ENCODE measurements around the gene BEGAIN. TPM values are rescaled to one million over a fixed set of nuclear protein-coding genes. Genes with fewer than 3 reads are reported as not detected.

BEGAIN gene
- total and polyA plus RNA-seq, 2 of the 8 experiments (the other 6 are each of a cell fraction or from before 2014, with no cell fraction given) = 2.9 to 3.0 TPM

DNA sequence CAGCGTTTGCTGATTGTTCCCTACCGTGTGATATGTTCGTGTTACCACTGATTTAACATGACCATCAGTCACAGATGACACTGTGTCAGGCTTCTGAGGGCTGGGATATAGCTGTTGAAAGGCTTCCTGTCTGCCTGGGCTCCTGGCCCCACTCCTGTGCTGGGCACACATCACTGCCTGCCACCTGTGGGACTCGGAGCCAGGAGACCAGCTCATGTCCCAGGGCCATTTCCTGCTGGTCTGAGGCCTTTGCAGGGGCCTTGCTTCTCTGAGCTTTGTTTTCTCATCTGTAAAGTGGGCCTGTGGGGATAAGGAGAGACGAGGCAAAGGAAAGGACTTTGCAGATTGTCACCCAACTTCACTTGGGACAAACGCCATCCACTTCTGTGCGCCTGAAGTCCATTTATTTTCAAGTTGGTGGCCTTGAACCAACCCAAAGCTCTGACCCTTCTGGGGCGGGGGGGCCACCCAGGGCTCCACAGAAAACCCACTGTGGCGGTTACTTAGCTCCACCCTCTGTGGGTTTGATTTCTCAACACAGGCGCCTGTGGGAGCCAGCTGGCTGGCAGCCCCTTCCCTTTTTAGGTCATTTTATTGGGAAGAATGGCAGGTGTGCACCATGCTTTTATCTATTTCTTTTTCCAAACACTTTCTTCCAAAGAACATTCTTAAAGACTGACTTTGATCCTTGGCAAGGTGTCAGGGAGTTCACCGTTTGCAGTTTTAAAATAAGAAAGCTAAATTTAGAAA lies 54.1 kb downstream of the BEGAIN start:
- Histone ChIP-seq H3K79me1 (ENCODE audit: low read depth, low read length) (no peaks in the 10 kb centered on the region), H3K4me2 (ENCODE audit: insufficient read depth in 1 of 2, low read depth in 2 of 2, low read length in 2 of 2) (no peak overlapping the region), H4K5ac (ENCODE audit: insufficient read length, low read depth, low read length) (no peak overlapping the region), H3K79me2 (ENCODE audit: control insufficient read depth in 1 of 2, insufficient read depth in 2 of 2, low read length in 2 of 2) (no peaks in the 10 kb centered on the region), H3K4me1 (replicated peaks in 1 of 4; ENCODE audit: control insufficient read depth in 3 of 4, insufficient read depth in 4 of 4, low read length in 3 of 4) (peaks cover 0 to 10% (median 0%) of the 10 kb centered on the region in 4 experiments; a peak in 1 of 7 replicates), H3K27me3 (replicated peaks in 1 of 4; ENCODE audit: control insufficient read depth in 3 of 4, extremely low read depth in 1 of 4, insufficient read depth in 3 of 4, low read length in 3 of 4) (no peaks in the 10 kb centered on the region), H4K91ac (replicated peaks; ENCODE audit: insufficient read length, low read length) (no peak overlapping the region), H3K14ac (ENCODE audit: insufficient read length) (no peak overlapping the region), H2BK12ac (ENCODE audit: low read depth, low read length) (no peak overlapping the region), H4K8ac (ENCODE audit: extremely low read depth, insufficient read depth, low read length) (no peak overlapping the region), H3K18ac (ENCODE audit: extremely low read depth, low read length) (no peak overlapping the region), H2AK5ac (ENCODE audit: low read depth, low read length) (no peak overlapping the region), H4K20me1 (replicated peaks in 1 of 2; ENCODE audit: control insufficient read depth in 1 of 2, insufficient read depth in 2 of 2, low read length in 2 of 2) (no peaks in the 10 kb centered on the region), H3K4ac (replicated peaks; ENCODE audit: insufficient read length, low read depth, low read length) (no peak overlapping the region), H3K56ac (replicated peaks; ENCODE audit: insufficient read length, low read depth, low read length) (no peak overlapping the region), H3K36me3 (ENCODE audit: control insufficient read depth in 2 of 4, insufficient read depth in 4 of 4, low read length in 3 of 4) (no peaks in the 10 kb centered on the region), H2BK5ac (ENCODE audit: low read depth, low read length) (no peak overlapping the region), H3K27ac (ENCODE audit: low read depth, low read length) (no peak overlapping the region), H3K9ac (replicated peaks in 1 of 4; ENCODE audit: extremely low read depth in 1 of 4, low read depth in 3 of 4, low read length in 3 of 4) (no peak overlapping the region), H2BK20ac (ENCODE audit: low read length) (no peak overlapping the region), H2BK15ac (ENCODE audit: low read length) (no peak overlapping the region), H3K23ac (ENCODE audit: insufficient read length) (no peak overlapping the region), H2AFZ (ENCODE audit: low read length) (no peak overlapping the region), H3K23me2 (ENCODE audit: low read depth, low read length) (no peaks in the 10 kb centered on the region), H2BK120ac (replicated peaks; ENCODE audit: low read depth, low read length) (no peak overlapping the region), H3K4me3 (ENCODE audit: extremely low read depth in 1 of 4, insufficient read depth in 2 of 4, low read depth in 3 of 4, low read length in 4 of 4) (no peak overlapping the region), H3K9me3 (ENCODE audit: insufficient read depth in 2 of 2, low read depth in 1 of 2, low read length in 1 of 2) (no peaks in the 10 kb centered on the region)
- DNase-seq (ENCODE audit: low read depth in 1 of 2, low spot score in 2 of 2) (no peak), FAIRE-seq (no peak)
- 91% methylated on average over 11 of the region's 11 CpGs; no CpG with 5 or more reads in 1 of the 2 experiments for WGBS, 2 experiments (ENCODE audit: extremely low coverage in 1 of 2, insufficient coverage in 1 of 2, insufficient read length in 1 of 2, insufficient replicate concordance in 2 of 2, low coverage in 1 of 2, low lambda C conversion rate in 2 of 2, missing lambda C conversion rate in 1 of 2)
- ChIA-PET CTCF (ENCODE audit: partially characterized antibody) (interaction anchor here (0.5 to 9.2 kb wide), 16 partner anchors 8 to 317 kb away, joined by 3 to 61 read pairs (median 3); no protein-coding TSS in a partner anchor), POLR2A (ENCODE audit: partially characterized antibody) (interaction anchor here (1.0 to 1.6 kb wide), 2 partner anchors 15 to 55 kb away, joined by 4 to 5 read pairs; partner anchors contain the start of gene BEGAIN)
- no peak for TF ChIP-seq TCF12 (IDR thresholded peaks at IDR 0.05; ENCODE audit: low read depth, low read length)
- no peak for TF ChIP-seq YY1 (IDR thresholded peaks at IDR 0.05; ENCODE audit: low read depth, low read length)
- TF ChIP-seq TEAD4 (IDR thresholded peaks at IDR 0.05; ENCODE audit: low read depth, low read length) = no peak
- no peak for TF ChIP-seq CBX8 (IDR thresholded peaks at IDR 0.05; ENCODE audit: borderline replicate concordance, low read depth, low read length)
- TF ChIP-seq POLR2A (IDR thresholded peaks at IDR 0.05; ENCODE audit: control extremely low read depth in 1 of 2, low read depth in 2 of 2, low read length in 2 of 2) = no peak
- TF ChIP-seq RAD21 (IDR thresholded peaks at IDR 0.05 in 1 of 2, conservative IDR thresholded peaks at IDR 0.05 in 1 of 2; ENCODE audit: low read depth in 2 of 2, low read length in 2 of 2) = no peak
- TF ChIP-seq SP1 (IDR thresholded peaks at IDR 0.05; ENCODE audit: low read depth, low read length) = no peak
- TF ChIP-seq TAF7 (optimal IDR thresholded peaks at IDR 0.05; ENCODE audit: borderline replicate concordance, low read depth, low read length) = no peak
- no peak for TF ChIP-seq KDM1A (IDR thresholded peaks at IDR 0.05; ENCODE audit: borderline replicate concordance, low read length)
- TF ChIP-seq PHF8 (conservative IDR thresholded peaks at IDR 0.05; ENCODE audit: low read depth, low read length) = no peak
- no peak for TF ChIP-seq CEBPB (IDR thresholded peaks at IDR 0.05; ENCODE audit: low read depth, low read length)
- TF ChIP-seq NANOG (IDR thresholded peaks at IDR 0.05; ENCODE audit: insufficient read depth, low read depth, low read length, poor library complexity, severe bottlenecking) = no peak
- no peak for TF ChIP-seq SIX5 (IDR thresholded peaks at IDR 0.05; ENCODE audit: low read depth, low read length)
- no peak for TF ChIP-seq CREB1 (IDR thresholded peaks at IDR 0.05)

Measured in H1 (cell line).